RPMI8226 (cell line): ENCODE data around the gene GPR39.
A peak's percentile ranks its signal among the peaks of the same experiment; 100 is the strongest.

ENCODE experiments used
- DNase-seq: peaks from one replicate; pipeline ENCODE4 v3.0.0-alpha.2; 2015

The GPR39 gene

DNA sequence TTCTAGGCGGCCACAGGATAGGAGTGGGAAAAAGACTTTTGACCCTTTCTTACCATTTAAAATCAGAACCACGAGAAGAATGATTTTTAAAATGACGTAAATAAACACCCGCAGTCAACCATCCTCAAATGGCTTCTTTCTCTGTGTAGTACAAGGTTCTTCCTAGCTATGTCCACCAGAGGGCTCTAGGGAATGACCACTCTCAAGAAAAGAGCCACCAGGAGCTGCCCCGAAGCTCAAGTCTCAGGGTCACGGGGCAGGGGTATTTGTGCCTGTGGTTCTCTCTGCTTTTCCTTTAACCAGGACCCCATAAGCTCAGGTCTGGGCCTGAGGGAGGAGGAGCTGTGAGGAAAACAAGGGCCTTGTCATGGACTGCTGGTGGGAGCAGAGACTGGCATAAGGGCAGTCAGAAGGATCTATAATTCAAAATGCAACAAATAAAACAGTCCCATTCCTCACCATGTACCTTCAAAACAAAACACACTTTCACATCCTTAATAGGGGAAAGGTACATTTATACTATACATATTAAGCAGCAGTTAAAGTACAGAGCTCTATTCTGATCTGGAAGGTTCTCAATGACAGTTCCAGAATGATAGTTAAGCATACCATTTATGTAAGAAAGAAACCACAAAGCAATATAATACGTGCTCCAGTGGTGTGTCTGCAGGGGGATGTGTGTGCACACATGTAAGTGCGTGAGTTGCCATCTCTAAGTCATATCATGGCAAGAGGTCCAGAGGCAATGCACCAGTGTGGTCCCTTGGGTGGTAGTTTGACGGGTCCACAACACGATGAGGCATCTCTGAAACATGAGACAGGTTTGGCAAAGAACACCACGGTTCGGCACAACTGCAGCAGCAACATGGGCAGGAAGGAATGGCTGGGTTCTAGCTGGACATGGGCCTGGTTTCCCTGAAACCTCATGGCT, 234.8 kb downstream of the GPR39 start:
- DNase-seq, result peak; percentile 30

DNA sequence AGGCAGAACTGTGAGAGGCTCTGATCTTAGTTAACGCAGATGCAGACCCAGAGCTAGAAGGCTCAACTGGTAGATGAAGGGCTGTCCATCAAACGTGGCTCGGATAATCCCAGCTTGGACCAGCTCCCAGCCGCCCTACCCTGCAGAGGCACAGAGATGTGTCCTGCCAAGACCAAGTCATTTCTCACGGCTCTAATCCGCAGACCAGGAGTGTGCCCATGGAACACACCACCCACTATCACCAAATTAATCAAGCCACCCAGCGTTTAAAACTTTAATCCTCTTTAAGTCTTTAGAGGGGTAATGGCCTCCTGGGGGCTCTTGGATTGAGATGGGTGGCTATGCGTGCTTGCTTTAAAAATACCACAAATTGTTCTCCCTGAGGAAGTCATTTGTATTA, 235.9 kb downstream of the GPR39 start:
- no peak for DNase-seq

DNA sequence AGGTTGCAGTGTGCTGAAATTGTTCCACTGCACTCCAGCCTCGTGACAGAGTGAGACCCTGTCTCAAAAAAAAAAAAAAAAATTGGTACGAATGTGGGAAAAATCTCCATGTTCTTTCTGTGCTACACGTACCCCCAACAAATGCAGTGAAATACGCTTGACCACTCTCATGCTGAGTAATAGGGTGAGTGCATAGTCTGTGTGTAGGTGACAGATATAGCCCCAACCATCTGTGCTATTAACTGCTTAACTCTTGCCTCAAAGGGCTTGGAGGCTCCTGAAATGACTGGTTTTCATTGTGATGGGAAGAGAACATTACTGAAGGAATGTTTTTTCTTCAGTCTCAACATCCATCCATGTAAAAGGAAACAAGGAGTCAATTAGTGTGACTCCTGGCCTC, 237.7 kb downstream of the GPR39 start:
- no peak for DNase-seq

DNA sequence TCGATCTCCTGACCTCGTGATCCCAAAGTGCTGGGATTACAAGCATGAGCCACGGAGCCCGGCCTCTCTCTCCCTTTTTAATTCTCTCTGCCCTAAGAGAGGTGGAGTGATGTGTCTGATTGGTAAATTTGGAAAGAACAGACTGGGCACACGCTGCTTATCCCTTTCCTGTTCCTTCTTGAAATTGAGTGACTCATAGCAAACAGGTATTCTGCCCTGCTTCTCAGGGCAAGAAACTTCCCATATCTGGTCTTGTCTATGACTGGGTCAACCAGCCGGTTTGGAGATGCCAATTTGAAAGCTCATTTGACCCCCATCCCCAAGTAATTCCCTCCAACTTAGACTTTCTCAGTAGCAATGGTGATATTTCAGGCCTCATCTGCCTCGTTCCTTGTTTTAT, 238.4 kb downstream of the GPR39 start:
- no peak for DNase-seq

DNA sequence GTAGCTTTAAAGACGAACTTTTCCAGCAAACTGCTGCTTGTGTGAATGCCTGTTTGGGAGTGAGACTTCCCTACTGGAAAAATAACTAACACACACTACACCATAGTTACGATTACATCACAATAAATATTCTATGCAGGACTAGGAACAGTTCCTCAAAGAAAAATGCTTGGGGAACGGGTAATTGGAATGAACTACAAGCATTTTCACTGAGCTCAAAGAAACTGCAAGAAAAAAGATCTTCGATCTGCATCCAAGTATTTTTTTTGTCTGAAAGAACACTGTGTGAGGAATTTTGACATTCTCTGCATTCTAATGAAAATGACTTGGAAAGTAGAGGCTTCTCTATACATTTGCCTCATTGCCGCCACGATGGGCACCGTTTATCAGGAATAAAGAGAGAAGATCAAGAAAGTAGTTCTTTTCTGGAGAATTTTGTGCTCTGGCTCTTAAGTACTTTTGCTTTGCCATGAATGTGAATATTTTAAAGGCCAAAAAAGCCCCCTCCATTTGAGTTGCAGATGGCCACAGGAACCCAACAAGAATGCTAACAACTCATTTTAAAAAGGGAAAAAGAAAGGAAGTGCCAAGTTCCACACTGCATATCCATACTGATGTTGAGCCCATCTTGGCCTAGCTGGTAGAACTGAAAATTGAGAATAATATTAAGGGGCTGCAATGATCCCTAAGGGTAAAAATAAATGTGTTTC, 239.8 kb downstream of the GPR39 start:
- DNase-seq, result no peak

DNA sequence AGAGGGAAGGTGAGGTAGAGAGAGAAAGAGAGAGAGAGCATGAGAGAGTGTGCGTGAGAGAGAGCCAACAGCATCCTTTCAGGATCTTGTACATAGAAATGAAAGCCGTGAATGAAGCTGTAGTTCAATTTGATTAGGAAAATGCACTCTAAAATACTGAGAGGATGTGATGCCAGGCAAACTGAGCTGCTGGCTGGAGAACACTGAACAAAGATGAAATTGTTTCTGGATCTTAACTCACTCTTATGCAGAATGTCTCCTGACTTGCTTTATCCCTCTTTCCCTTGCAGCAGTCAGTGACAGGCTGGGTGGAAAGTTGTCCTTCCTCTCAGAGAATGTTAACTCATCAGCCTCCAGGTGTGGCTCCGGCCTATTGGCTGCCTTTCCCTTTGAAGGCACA, 242.7 kb downstream of the GPR39 start:
- no peak for DNase-seq

DNA sequence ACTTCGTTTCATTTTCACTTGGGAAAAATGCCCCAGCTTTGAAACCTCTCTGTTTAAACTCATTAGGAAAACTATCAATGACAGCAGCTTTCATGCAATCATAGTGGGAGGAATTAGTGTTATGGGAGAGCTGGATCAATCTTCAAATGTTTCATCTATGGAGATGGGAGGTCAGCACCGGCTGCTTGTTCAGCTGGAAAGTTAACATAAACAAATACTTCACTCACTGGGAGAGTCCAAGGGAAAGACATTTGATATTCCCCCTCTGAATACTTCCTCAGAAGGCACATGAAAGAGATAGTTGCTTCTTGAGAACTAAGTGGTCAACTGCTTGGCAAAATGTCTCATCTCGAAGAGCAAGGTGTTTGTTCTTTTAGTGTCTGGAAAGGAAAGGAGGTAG, 246.1 kb downstream of the GPR39 start:
- DNase-seq, result no peak

DNA sequence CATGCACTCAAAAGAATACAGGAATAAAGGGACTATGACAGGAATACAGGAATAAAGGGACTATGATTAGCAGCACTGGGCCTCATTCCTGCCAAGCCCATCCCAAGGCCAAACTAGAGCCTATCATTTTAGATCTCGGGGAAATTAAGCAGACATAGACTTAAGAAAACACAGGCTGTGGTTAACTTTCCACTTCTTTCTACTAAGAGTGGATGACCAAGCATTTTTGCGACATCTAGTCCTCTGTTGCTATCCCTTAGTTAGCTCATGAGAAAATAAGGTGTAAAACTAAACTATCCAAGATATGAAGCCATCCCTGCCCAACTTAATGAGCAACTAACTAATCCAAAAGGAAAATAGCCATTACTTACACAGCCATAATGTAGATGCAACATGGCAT, 247.5 kb downstream of the GPR39 start:
- DNase-seq, result no peak

DNA sequence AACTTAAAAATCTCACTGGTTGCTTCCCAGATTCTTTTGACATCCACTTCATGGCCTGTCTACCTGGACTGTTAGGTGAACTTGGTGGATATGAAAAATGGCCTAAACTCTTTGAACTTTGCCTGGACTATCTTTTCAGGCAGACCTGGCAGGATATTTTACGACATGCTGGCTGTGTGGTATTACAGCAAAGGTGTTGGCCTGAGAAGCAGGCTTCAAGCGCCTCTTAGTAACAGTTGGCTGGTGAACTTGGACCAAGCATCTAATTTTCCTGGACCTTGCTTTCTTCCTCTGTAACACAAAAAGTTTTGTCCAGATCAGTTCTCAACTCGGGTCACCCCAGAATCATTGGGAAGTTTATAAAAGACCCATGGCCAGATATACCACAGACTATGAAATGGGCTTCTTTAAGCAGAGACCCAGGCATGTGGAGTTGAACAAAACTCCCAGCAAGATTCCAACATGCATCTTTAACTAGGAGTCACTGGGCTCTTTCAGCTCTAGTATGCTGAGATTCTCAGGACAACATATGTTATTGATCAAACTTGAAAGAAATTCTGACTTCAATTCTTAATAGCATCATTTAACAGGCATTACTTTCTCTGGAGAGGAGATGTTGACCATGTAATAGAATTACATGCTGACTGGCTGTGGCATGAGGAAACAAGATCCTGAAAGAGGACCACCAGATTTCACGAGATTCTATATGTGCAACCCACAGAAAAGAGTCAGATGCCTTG, 249.0 kb downstream of the GPR39 start:
- no peak for DNase-seq

DNA sequence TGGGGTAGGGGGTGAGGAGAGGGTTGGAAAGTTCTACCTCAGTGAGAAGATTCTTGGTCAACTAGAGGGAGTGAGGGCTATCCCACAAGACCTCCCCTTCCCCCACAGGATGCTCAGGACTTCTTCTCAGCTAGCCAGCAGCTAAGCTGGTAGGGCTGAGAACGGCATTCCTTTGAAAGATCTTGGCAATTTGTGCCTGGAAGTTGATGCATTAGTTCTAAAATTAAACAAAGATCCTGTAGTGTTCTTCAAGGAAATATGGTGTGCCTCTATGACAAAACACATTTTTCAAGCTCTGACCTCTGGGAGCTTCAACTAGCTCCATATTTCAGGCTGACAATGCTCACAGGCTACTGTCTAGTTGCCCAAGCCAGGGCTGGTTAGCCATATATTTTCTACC, 251.1 kb downstream of the GPR39 start:
- no peak for DNase-seq

DNA sequence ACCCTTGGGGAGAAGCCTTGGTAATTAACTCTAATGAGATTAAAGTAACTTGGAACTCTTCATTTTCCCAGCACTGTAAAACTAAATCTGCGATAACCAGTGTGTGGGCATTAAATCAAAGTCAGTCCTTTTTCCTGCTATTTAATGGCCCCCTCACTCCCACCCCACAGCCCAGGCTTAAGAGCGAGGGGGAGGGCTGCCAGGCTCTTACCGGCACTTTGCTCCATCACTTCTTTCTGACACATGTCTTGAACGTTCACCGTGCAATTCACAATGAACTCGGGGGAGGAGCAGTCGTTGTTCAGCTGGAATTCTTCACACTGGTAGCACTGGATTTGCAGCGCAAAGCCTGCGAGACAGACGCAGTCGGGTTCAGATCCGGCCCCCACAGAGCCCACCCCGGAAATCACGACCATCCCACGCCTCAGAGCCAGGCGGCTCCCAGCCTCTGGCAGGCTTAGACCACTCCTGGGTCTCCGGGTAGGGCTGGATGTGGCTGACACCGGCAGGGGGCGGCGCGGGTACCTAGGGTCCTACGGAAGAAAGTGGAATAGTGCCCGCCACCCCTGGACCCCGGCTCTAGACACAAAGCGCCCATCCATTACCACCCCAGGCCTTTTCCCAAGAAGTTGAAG, 251.7 kb downstream of the GPR39 start:
- DNase-seq, result no peak

DNA sequence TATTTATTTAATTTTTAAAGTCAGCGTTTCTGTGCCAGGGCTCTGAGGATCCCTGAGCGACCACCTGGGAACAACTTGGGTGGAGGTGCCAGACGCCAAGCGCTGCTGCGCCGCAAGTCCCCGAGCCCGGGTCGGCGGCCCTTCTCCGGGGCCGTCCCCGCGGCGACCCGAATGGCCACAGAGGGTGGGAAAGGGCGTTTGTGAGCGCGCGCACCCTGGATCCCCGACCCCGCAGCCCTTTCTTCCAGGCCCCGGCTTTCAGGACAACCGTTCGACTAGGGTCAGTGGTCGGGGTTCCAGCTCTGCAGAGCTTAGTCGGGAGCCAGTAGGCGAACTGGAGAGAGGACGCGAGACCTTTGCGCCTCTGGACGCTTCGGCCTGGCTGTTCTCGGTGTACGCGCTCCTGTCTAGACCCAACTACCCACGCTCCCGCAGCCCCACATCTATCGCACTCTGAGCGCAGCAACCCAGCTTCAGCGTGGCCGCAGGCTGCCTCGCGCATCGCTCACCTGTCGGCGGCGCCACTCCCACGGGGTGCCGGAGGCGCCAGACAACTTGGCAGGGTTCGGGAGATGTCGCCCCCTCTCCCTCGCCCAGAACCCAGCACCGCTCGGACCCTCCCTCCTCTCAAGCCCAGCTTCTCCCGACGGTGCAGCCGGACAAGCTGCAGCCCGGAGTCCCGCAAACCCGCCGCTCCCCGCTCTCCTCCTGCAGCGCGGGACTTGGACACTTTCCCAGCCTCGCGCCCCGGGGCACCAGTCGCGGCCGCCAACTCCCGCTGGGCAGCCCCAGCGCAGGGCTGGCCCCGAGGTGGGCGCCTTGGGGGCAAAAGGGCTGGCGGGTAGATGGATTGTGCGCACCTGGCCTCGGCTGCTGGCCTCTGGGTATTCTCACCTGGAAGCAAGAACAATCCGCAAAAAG, 252.6 kb downstream of the GPR39 start:
- no peak for DNase-seq

DNA sequence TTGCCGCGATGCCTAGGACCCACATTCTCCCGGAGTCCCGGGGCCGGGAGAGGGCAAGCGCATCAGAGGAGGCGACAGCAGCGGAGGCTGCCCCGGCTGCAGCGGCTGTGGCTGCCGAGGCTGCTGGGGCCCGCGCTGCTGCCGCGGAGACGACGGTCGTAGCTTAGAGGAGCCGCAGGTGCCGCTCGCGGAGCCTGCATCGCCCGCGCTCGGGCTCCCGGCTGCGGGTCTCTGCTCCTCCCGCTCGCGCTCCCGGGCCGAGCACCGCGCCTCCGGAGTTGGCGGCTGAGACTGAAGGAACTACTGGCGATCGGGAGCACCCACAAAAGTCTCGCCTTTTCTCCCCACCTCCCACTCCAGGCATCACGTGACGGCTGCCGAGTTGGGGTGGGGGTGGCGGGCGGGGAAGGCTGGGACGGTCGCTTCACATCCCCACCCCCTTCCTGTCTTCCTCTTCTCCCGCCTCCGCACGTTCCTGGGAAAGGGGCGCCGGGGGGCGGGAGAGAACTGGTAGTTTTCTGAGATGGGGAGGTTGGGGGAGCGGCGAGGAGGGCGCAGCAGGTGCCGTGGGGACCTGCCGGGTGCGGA, 253.4 kb downstream of the GPR39 start, which contains the start of gene LYPD1:
Gene LYPD1, minus strand, starts transcription at position 298 of the 588 bp plus-strand sequence. Its CDS starts 273 bp downstream, at position 25.
- no peak for DNase-seq

DNA sequence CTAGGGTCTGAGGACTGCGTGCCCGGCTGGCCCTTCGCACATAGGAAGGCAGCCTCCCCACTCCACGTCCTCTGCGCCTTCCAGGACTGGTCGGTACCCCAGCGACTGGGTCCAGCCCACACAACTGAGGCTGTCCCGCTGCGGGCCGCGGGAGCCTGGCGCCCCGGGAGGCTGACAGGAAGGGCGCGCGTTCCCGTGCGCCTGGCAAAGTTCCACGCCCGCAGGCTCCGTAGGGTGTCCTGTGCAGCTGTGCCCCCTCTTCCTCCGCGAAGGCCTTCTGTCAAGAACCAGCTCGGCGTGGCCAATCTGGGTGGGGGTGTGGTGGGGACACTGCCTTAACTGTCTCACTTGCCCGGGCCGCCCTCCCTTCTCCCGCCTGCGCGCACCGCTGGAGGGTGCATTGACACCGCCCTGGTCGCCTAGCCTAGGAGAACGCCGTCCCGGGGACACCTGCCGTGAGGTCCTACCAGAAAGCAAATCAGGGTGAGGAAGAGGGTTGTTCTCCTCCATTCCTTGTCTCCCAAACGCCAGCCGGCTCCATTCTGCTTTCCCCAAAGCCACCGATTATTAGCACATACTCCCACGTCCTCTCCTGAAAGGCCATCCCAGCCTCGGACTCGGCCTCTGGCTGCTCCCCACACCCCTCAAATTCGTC, 254.0 kb downstream of the GPR39 start:
- no peak for DNase-seq

DNA sequence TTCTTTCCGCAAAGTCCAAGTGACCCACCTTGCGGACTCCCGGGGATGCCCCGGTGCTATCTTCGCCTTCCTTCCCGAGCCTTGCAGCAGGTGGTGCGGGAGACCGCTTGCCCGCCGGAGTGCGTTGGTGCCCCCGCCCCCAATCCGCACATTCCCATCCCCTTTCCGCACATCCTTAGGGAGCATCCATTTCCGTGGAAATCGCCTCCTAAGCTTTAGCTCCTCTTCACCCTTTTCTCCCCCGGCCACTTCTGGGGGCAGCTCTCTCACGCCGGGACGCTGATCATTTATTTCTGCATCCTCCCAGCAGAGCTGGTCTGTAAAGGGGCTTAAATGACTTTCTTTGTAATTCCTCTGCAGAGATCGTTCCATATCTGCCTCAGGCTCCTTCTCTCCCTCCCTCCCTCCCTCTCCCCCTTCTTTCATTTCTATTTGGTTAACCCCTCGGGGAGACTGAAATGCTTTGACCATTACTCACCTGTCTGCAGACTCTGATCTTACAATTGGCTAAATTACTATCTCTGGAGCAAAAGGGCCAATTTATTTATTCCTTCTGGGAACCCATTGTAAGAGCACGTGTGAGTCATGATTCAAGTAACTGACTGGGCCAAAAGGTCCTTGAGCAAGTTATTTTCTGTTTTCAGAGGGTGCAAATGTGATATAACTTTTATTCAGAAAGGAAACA, 254.7 kb downstream of the GPR39 start:
- no peak for DNase-seq

DNA sequence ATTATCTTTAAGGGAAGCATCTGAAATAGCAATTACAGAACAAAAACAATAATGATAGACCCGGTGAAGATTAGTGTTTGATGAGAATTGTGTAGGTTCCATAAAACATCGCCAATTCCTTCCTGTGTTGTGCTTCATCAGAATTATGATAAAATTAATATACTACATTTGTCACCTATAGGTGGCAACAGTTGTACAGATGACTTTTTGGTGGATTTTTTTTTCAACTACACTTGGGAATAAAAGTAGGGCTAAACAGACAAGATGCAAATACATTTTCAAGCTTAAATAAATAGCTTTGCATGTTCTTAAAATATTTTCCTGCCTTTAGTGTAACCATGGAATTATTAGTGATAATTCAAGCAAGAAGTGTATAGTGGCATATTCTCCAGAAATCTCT, 260.4 kb downstream of the GPR39 start:
- no peak for DNase-seq

DNA sequence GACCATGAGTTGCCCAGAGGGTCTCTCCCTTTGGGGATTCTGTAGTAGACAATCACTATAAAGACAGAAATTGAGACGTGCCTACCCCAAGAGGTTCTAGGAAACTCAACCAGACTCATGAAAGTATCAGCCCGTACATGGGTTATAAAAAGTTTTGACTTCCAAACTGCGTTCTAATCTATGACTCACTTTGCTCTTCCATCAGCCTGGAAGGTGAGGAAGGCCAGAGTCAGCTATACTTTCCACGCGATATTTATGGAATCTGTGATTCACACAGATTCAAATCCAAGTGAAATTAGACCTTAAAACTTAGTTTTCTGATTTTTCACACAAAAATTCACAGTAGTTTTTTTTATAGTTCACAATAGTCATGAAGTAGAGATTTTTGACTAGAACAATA, 261.1 kb downstream of the GPR39 start:
- no peak for DNase-seq

DNA sequence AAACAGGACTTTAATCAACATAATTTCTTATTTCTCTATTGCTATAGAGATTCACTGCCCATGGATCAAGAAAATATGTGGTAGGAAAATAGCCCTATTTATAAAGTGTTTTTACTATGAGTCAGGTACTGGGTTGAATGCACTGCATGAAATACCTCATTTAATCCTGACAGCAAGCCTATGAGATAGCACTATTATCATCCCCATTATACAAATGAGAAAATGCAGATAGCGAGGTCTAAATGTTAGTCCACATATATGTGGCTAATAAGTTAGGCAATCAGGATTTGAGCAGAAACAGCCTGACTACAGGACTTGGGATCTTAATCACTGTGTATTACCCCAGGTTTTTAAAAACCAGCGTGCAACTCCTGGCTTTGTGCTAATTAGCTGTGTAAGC, 261.9 kb downstream of the GPR39 start:
- no peak for DNase-seq

DNA sequence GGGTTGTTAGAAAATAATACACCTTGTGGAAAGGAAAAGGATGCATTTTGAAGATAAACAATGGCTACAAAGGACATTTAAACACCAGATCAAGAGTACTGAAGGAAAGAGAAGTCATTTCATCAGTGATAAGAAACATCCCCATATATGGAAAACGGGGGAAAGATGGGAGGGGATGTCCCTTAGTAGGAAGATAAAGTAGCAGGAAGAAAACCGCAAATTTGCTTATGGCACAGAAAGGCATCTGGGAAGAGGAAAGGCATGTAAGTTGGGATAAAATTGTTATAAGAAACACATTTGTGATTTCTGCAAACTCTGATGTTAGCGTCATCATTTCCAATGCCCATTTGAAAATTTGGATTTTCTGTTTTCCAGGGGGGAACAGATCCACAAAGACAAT, 263.9 kb downstream of the GPR39 start:
- no peak for DNase-seq

DNA sequence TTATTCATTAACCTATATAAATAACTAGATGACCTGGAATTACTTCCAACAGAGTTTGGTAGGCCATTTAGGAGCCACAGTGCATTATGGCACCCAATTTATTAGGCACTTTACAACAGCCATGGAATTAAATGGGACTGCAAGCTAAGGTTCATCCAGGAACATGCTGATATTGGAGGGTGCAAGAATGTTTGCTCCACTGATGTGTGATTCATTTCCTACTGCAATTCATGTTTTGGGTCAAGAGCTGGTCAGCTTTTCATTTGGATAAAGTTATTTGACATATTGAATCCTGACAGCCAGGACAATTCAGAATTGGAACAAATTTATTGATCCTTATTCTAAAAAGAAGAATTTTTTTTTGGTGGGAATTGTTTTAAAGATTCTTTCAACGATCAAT, 265.2 kb downstream of the GPR39 start:
- DNase-seq, result no peak
